Activated naive CD8-positive, alpha-beta T cell treated with anti-CD3 and anti-CD28 coated beads, Interleukin-2, amount 10 ng/mL, durations not matched to agents 7 days and 5 days (primary cell): Measurements from ENCODE around the gene LOC101059915. TPM values are rescaled to one million over a fixed set of nuclear protein-coding genes. Genes with fewer than 3 reads are reported as not detected.
A peak's percentile ranks its signal among the peaks of the same experiment; 100 is the strongest.
"Not testable (repeated sequence)": the region's sequence is repeated elsewhere in the genome, so short reads cannot be mapped to it uniquely, and the experiment has no call there.

ENCODE experiments used
- ATAC-seq: fragments of 150-1000 bp; cut with Tn5 transposase; one replicate; pipeline ENCODE4 v1.10.0; 2021; ENCODE audit warnings: low read depth, moderate library complexity
- POLR2A ChIA-PET: fragments of 350-600 bp; sonication (Branson Sonifier 250); formaldehyde crosslinking; loops from one replicate; lab custom pipeline; 2021; ENCODE audit warnings: antibody characterized with exemption; lab: Charles Lee
- DNase-seq: peaks from one replicate; pipeline ENCODE4 v3.0.0; 2021
- H3K27ac Mint-ChIP-seq: one replicate; pipeline ENCODE4 v1.8.0; 2022; ENCODE audit warnings: mild to moderate bottlenecking, mixed read lengths
- H3K27me3 Mint-ChIP-seq: one replicate; pipeline ENCODE4 v1.8.0; 2022; ENCODE audit warnings: mild to moderate bottlenecking, moderate library complexity, mixed read lengths
- H3K36me3 Mint-ChIP-seq: one replicate; pipeline ENCODE4 v1.8.0; 2021; ENCODE audit warnings: mild to moderate bottlenecking, mixed read lengths
- H3K4me1 Mint-ChIP-seq: one replicate; pipeline ENCODE4 v1.8.0; 2021; ENCODE audit warnings: mixed read lengths
- H3K4me3 Mint-ChIP-seq: one replicate; pipeline ENCODE4 v1.8.0; 2022; ENCODE audit warnings: mild to moderate bottlenecking, moderate library complexity, mixed read lengths
- H3K9me3 Mint-ChIP-seq: one replicate; pipeline ENCODE4 v1.8.0; 2021; ENCODE audit warnings: mixed read lengths
- total RNA-seq, 2 experiments: library from RNA; stranded (reverse); gene quantifications; one replicate each; pipeline ENCODE4 v1.2.3, GENCODE V29; 2021

Gene LOC101059915

DNA sequence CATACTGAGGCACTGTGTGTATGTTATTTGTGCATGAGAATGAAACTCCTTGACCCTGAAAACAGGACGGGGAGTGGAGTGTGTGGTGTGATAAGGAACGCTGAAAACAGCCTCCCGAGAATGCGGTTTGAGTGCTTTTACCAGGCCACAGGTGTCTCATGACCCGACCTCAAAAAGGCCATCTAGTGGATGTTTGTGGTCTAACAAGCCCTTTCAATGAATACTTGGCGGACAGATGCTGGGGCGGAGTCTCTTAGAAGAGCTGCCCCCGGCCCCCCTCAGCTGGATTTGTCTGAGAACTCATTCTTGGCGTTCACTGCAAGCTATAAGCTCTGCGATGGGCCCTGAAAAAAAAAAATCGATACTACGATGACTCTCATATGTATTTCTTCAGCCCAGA lies 35.5 kb downstream of the LOC101059915 start:
- DNase-seq, ATAC-seq, H3K9me3 Mint-ChIP-seq, H3K4me1 Mint-ChIP-seq, H3K27me3 Mint-ChIP-seq, H3K36me3 Mint-ChIP-seq, H3K27ac Mint-ChIP-seq, H3K4me3 Mint-ChIP-seq, POLR2A ChIA-PET: not testable (repeated sequence)

DNA sequence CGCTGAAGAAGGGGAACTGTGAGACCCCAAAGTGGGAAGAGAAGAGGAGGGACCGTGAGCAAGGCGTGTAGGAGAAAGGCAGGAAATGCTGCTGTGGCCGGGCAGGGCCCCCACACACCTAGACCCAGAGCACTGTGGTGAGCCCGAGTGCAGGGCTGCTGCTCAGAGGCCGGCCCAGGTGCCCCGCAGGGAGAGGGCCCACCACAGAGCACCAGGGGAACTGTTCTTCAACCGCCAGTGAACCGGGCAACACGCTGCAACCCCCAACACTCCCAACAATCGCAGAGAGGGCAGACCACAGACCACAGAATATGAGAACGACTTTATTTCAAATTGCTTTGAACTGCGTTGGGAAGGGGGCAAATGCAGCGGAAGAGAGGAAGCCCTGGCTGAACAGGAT lies 46.7 kb downstream of the LOC101059915 start:
- POLR2A ChIA-PET, H3K27me3 Mint-ChIP-seq, H3K4me1 Mint-ChIP-seq, DNase-seq, H3K27ac Mint-ChIP-seq, H3K36me3 Mint-ChIP-seq, H3K4me3 Mint-ChIP-seq, ATAC-seq, H3K9me3 Mint-ChIP-seq: not testable (repeated sequence)

DNA sequence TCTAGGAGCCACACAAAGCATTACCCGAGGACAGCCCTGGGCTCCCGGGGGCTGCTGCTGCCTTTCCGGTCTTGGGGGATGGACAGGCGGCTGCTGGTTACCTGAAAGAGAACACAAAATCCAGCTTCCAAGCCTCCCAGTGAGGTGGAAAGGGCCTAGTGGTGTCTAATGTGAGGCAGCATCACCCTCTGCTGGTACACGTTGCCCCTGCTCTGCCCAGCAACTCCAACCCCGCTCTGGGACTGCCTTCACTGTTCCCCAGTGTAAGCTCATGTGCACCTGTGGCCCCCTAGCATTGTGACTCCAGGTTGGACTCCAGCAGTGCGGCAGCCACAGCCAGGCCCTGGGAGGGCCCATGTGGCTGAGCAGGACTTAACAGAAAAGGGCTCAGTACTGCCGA lies 48.2 kb downstream of the LOC101059915 start:
- H3K4me3 Mint-ChIP-seq, POLR2A ChIA-PET, DNase-seq, H3K4me1 Mint-ChIP-seq, H3K36me3 Mint-ChIP-seq, H3K27me3 Mint-ChIP-seq, H3K9me3 Mint-ChIP-seq, H3K27ac Mint-ChIP-seq, ATAC-seq: not testable (repeated sequence)

DNA sequence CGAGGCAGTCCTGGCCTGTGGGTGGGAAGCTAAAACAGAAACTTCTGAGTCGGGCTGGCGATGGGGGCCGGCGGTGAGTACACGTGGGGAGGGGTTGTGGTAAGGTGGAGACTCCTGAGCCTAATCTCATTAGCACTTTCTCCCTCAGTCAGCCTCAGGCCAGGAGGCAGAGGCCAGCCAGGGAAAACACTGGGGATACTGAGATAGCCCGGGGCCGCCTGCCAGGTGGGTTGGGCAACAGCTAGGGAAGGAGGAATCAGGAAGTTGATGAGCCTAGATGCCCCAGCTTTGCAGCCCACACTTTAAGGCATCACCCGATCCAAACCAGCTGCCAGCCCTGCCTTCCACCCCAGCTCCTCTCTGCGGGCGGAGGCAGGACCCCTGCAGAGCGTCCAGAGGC lies 49.0 kb downstream of the LOC101059915 start:
- ATAC-seq, H3K36me3 Mint-ChIP-seq, H3K4me1 Mint-ChIP-seq, H3K27ac Mint-ChIP-seq, H3K4me3 Mint-ChIP-seq, H3K9me3 Mint-ChIP-seq, DNase-seq, H3K27me3 Mint-ChIP-seq, POLR2A ChIA-PET: not testable (repeated sequence)

DNA sequence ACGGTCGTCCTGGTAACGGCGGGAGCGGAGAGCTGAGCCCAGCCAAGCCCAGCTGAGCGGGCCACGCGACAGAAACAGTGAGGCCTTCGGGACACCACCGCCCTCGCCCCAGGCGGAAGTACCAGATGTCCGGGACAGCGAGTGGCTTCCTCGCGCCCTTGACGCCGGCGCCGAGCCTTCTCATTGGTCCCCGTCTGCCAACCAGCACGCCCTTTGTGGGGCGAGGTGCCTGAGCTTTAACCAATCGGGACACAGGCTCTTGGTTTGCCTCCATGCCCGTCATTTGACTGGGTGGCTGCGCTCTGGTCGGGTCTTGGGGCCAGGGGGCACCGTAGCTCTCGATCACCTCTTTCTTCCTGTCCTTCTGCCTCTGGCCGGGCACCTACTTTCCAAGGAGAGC lies 50.8 kb downstream of the LOC101059915 start, which contains the start of gene CXorf49:
Gene CXorf49 (minus strand): TSS at position 101 of the 400 bp plus-strand sequence. CDS start 134 bp downstream, outside the sequence.
- H3K27ac Mint-ChIP-seq, ATAC-seq, H3K27me3 Mint-ChIP-seq, POLR2A ChIA-PET, H3K9me3 Mint-ChIP-seq, H3K4me3 Mint-ChIP-seq, H3K4me1 Mint-ChIP-seq, DNase-seq, H3K36me3 Mint-ChIP-seq: not testable (repeated sequence)

DNA sequence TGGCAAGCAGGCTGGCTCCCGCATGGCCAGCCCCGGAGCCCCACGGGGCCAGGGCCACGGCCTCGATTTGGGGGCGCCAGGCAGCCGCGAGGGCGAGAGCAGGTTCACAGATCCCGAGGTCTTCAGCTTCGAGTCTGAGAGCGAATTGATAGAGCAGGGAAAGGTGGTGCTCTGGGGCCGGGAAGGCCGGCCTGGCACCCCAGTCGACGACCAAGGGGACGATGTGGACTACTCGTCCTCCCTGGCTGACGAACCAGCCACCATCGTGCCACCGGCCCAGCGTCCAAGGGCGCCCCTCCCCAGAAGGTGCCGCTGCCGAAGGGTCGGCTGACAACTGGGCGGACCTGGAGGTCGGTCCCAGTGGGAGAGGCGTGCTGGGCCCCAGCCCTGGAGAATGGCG lies 51.8 kb downstream of the LOC101059915 start:
- POLR2A ChIA-PET, H3K36me3 Mint-ChIP-seq, H3K9me3 Mint-ChIP-seq, H3K27ac Mint-ChIP-seq, H3K4me3 Mint-ChIP-seq, H3K4me1 Mint-ChIP-seq, ATAC-seq, H3K27me3 Mint-ChIP-seq: not testable (repeated sequence)
- DNase-seq: peak; percentile 5

DNA sequence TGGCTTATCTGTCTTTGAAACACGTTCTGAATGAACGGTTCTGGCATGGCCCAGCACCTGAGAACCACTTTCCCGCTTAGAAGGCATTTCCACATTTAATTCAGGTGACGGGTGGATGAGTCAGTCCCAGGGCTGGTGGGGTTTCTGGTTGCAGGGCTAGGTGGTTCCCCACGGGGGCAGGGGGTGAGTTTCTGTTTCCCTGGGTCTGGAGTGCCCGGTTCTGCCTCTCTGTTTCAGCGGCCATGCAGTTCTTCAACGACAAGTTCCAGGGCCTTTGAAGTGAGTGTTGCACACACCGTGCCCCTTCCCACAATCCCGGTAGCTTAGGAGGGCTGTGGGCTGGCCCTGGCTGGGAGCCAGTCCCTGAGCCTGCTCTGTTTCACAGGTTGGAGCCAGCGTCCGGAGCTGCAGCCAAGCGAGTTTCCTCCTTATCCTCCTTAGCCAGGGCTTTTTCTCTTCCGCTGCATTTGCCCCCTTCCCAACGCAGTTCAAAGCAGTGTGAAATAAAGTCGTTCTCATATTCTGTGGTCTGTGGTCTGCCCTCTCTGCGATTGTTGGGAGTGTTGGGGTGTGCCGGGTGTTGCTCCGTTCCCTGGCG lies 53.0 kb downstream of the LOC101059915 start:
- H3K4me3 Mint-ChIP-seq, DNase-seq, POLR2A ChIA-PET, H3K4me1 Mint-ChIP-seq, H3K9me3 Mint-ChIP-seq, H3K36me3 Mint-ChIP-seq, ATAC-seq, H3K27ac Mint-ChIP-seq, H3K27me3 Mint-ChIP-seq: not testable (repeated sequence)

Other genes starting within 250 kb of the LOC101059915 start
- gene OGT, start 134.4 kb upstream of the LOC101059915 start, total RNA-seq: 100 to 1,000 TPM; 487 to 498 TPM
- 1 to 10 TPM; 8.5 to 8.7 TPM for gene GCNA, start 89.1 kb upstream of the LOC101059915 start, total RNA-seq
- gene CXCR3, start 49.0 kb upstream of the LOC101059915 start, total RNA-seq: 100 to 1,000 TPM; 105 to 107 TPM
- not detected for gene CXorf49, start 50.7 kb downstream of the LOC101059915 start, total RNA-seq
- gene CXorf49B, start 95.8 kb downstream of the LOC101059915 start, total RNA-seq: not detected
- 1 to 10 TPM; 1.6 TPM for gene NHSL2, start 243.3 kb downstream of the LOC101059915 start, total RNA-seq